Neural progenitor cell (in vitro differentiated cells): Measurements from ENCODE around the gene CRISPLD2. TPM values are rescaled to one million over a fixed set of nuclear protein-coding genes. Genes with fewer than 3 reads are reported as not detected.

ENCODE experiments used
- DNase-seq: peaks from one replicate; pipeline ENCODE4 v3.0.0-alpha.2; 2016; ENCODE audit warnings: low spot score
- H2AFZ ChIP-seq: fragments of 200-600 bp; sonication (generic); replicated peaks from 2 replicates; pipeline ENCODE4 v1.6.1; 2016; ENCODE audit warnings: antibody characterized with exemption
- H3F3A ChIP-seq: fragments of 200-600 bp; sonication (generic); 2 replicates; pipeline ENCODE4 v1.6.1; 2016; ENCODE audit warnings: antibody characterized with exemption, low read depth
- H3K27ac ChIP-seq: fragments of 200-600 bp; sonication (generic); 2 replicates; pipeline ENCODE4 v1.5.1; 2016; ENCODE audit warnings: mild to moderate bottlenecking
- H3K27me3 ChIP-seq: fragments of 200-600 bp; sonication (generic); 2 replicates; pipeline ENCODE4 v1.6.1; 2016; ENCODE audit warnings: mild to moderate bottlenecking, moderate library complexity
- H3K36me3 ChIP-seq: fragments of 200-600 bp; sonication (generic); 2 replicates; pipeline ENCODE4 v1.5.1; 2016
- H3K4me1 ChIP-seq: fragments of 200-600 bp; sonication (generic); 2 replicates; pipeline ENCODE4 v1.6.1; 2016; ENCODE audit warnings: mixed run types
- H3K4me2 ChIP-seq: fragments of 200-600 bp; sonication (generic); 2 replicates; pipeline ENCODE4 v1.6.1; 2016
- H3K4me3 ChIP-seq: fragments of 200-600 bp; sonication (generic); 2 replicates; pipeline ENCODE4 v1.5.1; 2016
- H3K79me2 ChIP-seq: fragments of 200-600 bp; sonication (generic); 2 replicates; pipeline ENCODE4 v1.6.1; 2016; ENCODE audit warnings: low read depth
- H3K9ac ChIP-seq: fragments of 200-600 bp; sonication (generic); 2 replicates; pipeline ENCODE4 v1.6.1; 2016
- H3K9me3 ChIP-seq: fragments of 200-600 bp; sonication (generic); 2 replicates; pipeline ENCODE4 v1.5.1; 2016; ENCODE audit warnings: low read depth
- H4K20me1 ChIP-seq: fragments of 200-600 bp; sonication (generic); 2 replicates; pipeline ENCODE4 v1.6.1; 2016; ENCODE audit warnings: low read depth
- H3K27ac Mint-ChIP-seq: 3 replicates; pipeline ENCODE4 v1.8.0; 2021; ENCODE audit warnings: mixed read lengths
- H3K27me3 Mint-ChIP-seq: 2 replicates; pipeline ENCODE4 v1.8.0; 2022; ENCODE audit warnings: low read depth, mild to moderate bottlenecking, inconsistent platforms, moderate library complexity, mixed read lengths; ENCODE audit not compliant: insufficient read depth
- H3K36me3 Mint-ChIP-seq: 3 replicates; pipeline ENCODE4 v1.8.0; 2021; ENCODE audit warnings: mixed read lengths
- H3K4me1 Mint-ChIP-seq: 3 replicates; pipeline ENCODE4 v1.8.0; 2021; ENCODE audit warnings: mixed read lengths
- H3K4me3 Mint-ChIP-seq: 3 replicates; pipeline ENCODE4 v1.8.0; 2021; ENCODE audit warnings: mild to moderate bottlenecking, moderate library complexity, mixed read lengths
- H3K9me3 Mint-ChIP-seq: 3 replicates; pipeline ENCODE4 v1.8.0; 2020; ENCODE audit warnings: mixed read lengths
- CTCF ChIP-seq: fragments of 200-600 bp; sonication (generic); IDR thresholded peaks from 2 replicates; pipeline ENCODE4 v1.5.1; 2017; ENCODE audit warnings: antibody characterized with exemption, mild to moderate bottlenecking
- EZH2 ChIP-seq: fragments of 200-600 bp; sonication (generic); IDR thresholded peaks from 2 replicates; pipeline ENCODE4 v1.6.1; 2017; ENCODE audit warnings: antibody characterized with exemption, mild to moderate bottlenecking, moderate library complexity
- EZH2phosphoT487 ChIP-seq: fragments of 200-600 bp; sonication (generic); IDR thresholded peaks from 2 replicates; pipeline ENCODE4 v1.6.1; 2017; ENCODE audit warnings: antibody characterized with exemption
- total RNA-seq: library from RNA; depleted of rRNA; stranded (reverse); fragments of >200 nt; gene quantifications from 2 replicates; pipeline ENCODE4 v1.2.3, GENCODE V29; 2015; ENCODE audit warnings: low replicate concordance

The CRISPLD2 gene
- total RNA-seq, 1 donor from 2014 or later = 0.11 TPM

- no peaks in the 10 kb centered on the region for H3K9me3 ChIP-seq
- H3K4me3 ChIP-seq = no peak overlapping the region
- H3K27me3 Mint-ChIP-seq = peaks cover 9% of the 10 kb centered on the region
- H3K4me2 ChIP-seq = no peak overlapping the region
- H3K4me1 ChIP-seq = no peaks in the 10 kb centered on the region
- no peaks in the 10 kb centered on the region for H3K36me3 ChIP-seq
- no peak overlapping the region for H3K27ac ChIP-seq
- DNase-seq = no peak
- peaks cover 23% of the 10 kb centered on the region for H3K9me3 Mint-ChIP-seq
- H2AFZ ChIP-seq = no peak overlapping the region
- H3K27me3 ChIP-seq = no peaks in the 10 kb centered on the region
- H4K20me1 ChIP-seq = no peaks in the 10 kb centered on the region
- H3K4me1 Mint-ChIP-seq = peaks cover 6% of the 10 kb centered on the region
- no peak for TF ChIP-seq CTCF
- TF ChIP-seq EZH2phosphoT487 = no peak
- TF ChIP-seq EZH2 = no peak
- no peak overlapping the region for H3K9ac ChIP-seq
- H3K79me2 ChIP-seq = no peaks in the 10 kb centered on the region
- no peaks in the 10 kb centered on the region for H3F3A ChIP-seq
- H3K36me3 Mint-ChIP-seq = peaks cover 2% of the 10 kb centered on the region
- no peak overlapping the region for H3K27ac Mint-ChIP-seq
- no peak overlapping the region for H3K4me3 Mint-ChIP-seq
Measured at GRCh38 chr16:84859681-84860080, 39.9 kb downstream of the CRISPLD2 start.

- Histone ChIP-seq H3K27me3 (no peaks in the 10 kb centered on the region), H3K9me3 (no peaks in the 10 kb centered on the region), H4K20me1 (no peaks in the 10 kb centered on the region), H3K9ac (no peak overlapping the region), H3K4me3 (no peak overlapping the region), H3K4me2 (no peak overlapping the region), H3K79me2 (no peaks in the 10 kb centered on the region), H2AFZ (no peak overlapping the region), H3K27ac (no peak overlapping the region), H3F3A (no peaks in the 10 kb centered on the region), H3K36me3 (no peaks in the 10 kb centered on the region), H3K4me1 (no peaks in the 10 kb centered on the region)
- H3K36me3 Mint-ChIP-seq = peaks cover 2% of the 10 kb centered on the region
- no peak overlapping the region for H3K27ac Mint-ChIP-seq
- DNase-seq = no peak
- TF ChIP-seq EZH2 = no peak
- no peak for TF ChIP-seq EZH2phosphoT487
- TF ChIP-seq CTCF = no peak
- peak overlapping the region; percentile 41 for H3K4me3 Mint-ChIP-seq
- peaks cover 23% of the 10 kb centered on the region for H3K9me3 Mint-ChIP-seq
- peaks cover 8% of the 10 kb centered on the region for H3K27me3 Mint-ChIP-seq
- H3K4me1 Mint-ChIP-seq = peaks cover 2% of the 10 kb centered on the region
Measured at GRCh38 chr16:84860383-84860782, 40.6 kb downstream of the CRISPLD2 start.

- Histone ChIP-seq H3K9ac (no peak overlapping the region), H3K36me3 (no peaks in the 10 kb centered on the region), H4K20me1 (no peaks in the 10 kb centered on the region), H3K27me3 (no peaks in the 10 kb centered on the region), H3F3A (no peaks in the 10 kb centered on the region), H2AFZ (no peak overlapping the region), H3K9me3 (no peaks in the 10 kb centered on the region), H3K4me1 (no peaks in the 10 kb centered on the region), H3K4me3 (no peak overlapping the region), H3K79me2 (no peaks in the 10 kb centered on the region), H3K4me2 (no peak overlapping the region), H3K27ac (no peak overlapping the region)
- no peak overlapping the region for H3K4me3 Mint-ChIP-seq
- no peak for DNase-seq
- no peak overlapping the region for H3K27ac Mint-ChIP-seq
- TF ChIP-seq EZH2phosphoT487 (no peak), CTCF (no peak), EZH2 (no peak)
- H3K27me3 Mint-ChIP-seq = peaks cover 6% of the 10 kb centered on the region
- peaks cover 20% of the 10 kb centered on the region for H3K9me3 Mint-ChIP-seq
- H3K36me3 Mint-ChIP-seq = peaks cover 2% of the 10 kb centered on the region
- H3K4me1 Mint-ChIP-seq = peaks cover 5% of the 10 kb centered on the region
Measured at GRCh38 chr16:84861671-84862070, 41.9 kb downstream of the CRISPLD2 start.
